ENCODE results near the gene NTM. TPM values are rescaled to one million over a fixed set of nuclear protein-coding genes. Genes with fewer than 3 reads are reported as not detected.

The NTM gene
- total RNA-seq, 1 experiment from 2014 or later, result 0.73 TPM

- Mint-ChIP-seq H3K27me3 (ENCODE audit: insufficient read depth, unreplicated experiment) (peaks cover 8% of the 10 kb centered on the region), H3K4me1 (ENCODE audit: low read depth, unreplicated experiment) (no peaks in the 10 kb centered on the region), H3K27ac (ENCODE audit: unreplicated experiment) (no peak overlapping the region), H3K4me3 (ENCODE audit: unreplicated experiment) (no peak overlapping the region), H3K36me3 (ENCODE audit: insufficient read depth, unreplicated experiment) (no peaks in the 10 kb centered on the region), H3K9me3 (ENCODE audit: unreplicated experiment) (peaks cover 10% of the 10 kb centered on the region)
- no TSS peak for BruUV-seq (replicated peaks)
- intact Hi-C loops (cut with micrococcal nuclease; ENCODE audit: unreplicated experiment), result no loop called here
- Histone ChIP-seq H3K4me3 (ENCODE audit: low read depth, low read length) (no peak overlapping the region), H3K4me1 (no peaks in the 10 kb centered on the region), H3K9me3 (0 out of 2 replicates have a peak, but pooled peaks cover 3% of the 10 kb centered on the region), H3K36me3 (ENCODE audit: control insufficient read depth, insufficient read depth, low read length) (no peaks in the 10 kb centered on the region), H3K27me3 (replicated peaks; ENCODE audit: control insufficient read depth, insufficient read depth, low read length) (no peaks in the 10 kb centered on the region)
- DNase-seq, result no peak
- POLR2A ChIA-PET, result no interaction called here
- TF ChIP-seq CTCF (IDR thresholded peaks at IDR 0.05; ENCODE audit: insufficient read depth in 1 of 2, low read depth in 1 of 2, low read length in 1 of 2, severe bottlenecking in 1 of 2, unreplicated experiment in 1 of 2), result no peak
- CTCF ChIA-PET, result no interaction called here
Observed at GRCh38 chr11:132103021-132103420, 732.6 kb downstream of the NTM start.

GRCh38 chr11:132106096-132106982 lies 735.9 kb downstream of the NTM start:
- Mint-ChIP-seq H3K27me3 (ENCODE audit: insufficient read depth, unreplicated experiment) (peaks cover 10% of the 10 kb centered on the region), H3K4me3 (ENCODE audit: unreplicated experiment) (no peak overlapping the region), H3K4me1 (ENCODE audit: low read depth, unreplicated experiment) (no peaks in the 10 kb centered on the region), H3K36me3 (ENCODE audit: insufficient read depth, unreplicated experiment) (no peaks in the 10 kb centered on the region), H3K27ac (ENCODE audit: unreplicated experiment) (no peak overlapping the region), H3K9me3 (ENCODE audit: unreplicated experiment) (peaks cover 24% of the 10 kb centered on the region)
- Histone ChIP-seq H3K9me3 (peaks cover 8% of the 10 kb centered on the region; the same call in 1 of the 2 replicates), H3K36me3 (ENCODE audit: control insufficient read depth, insufficient read depth, low read length) (no peaks in the 10 kb centered on the region), H3K4me3 (ENCODE audit: low read depth, low read length) (no peak overlapping the region), H3K27me3 (replicated peaks; ENCODE audit: control insufficient read depth, insufficient read depth, low read length) (no peaks in the 10 kb centered on the region), H3K4me1 (no peaks in the 10 kb centered on the region)
- ChIA-PET POLR2A (no interaction called here), CTCF (no interaction called here)
- intact Hi-C loops (cut with micrococcal nuclease; ENCODE audit: unreplicated experiment), result no loop called here
- BruUV-seq (replicated peaks), result no TSS peak
- TF ChIP-seq CTCF (IDR thresholded peaks at IDR 0.05; ENCODE audit: insufficient read depth in 1 of 2, low read depth in 1 of 2, low read length in 1 of 2, severe bottlenecking in 1 of 2, unreplicated experiment in 1 of 2), result no peak
- DNase-seq, result no peak

DNA sequence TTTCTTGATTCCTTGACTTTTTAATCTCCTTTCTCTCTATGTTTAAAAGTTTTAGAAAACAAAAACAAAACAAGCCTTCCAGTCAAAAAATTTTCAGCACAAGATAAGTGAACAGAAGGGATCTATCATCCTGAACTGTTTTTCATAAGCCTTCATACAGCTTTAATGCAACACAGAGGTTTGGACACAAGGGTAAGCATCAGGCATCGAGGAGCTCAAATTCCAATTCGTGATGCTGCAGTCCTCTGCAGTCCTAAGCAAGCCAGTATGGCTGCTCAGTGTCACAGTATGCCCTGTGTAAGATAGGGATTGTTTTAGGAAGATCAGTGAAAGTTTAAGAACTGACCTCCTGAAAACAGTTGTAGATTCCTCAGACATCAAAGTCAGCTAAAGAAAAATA lies 740.9 kb downstream of the NTM start:
- Mint-ChIP-seq H3K9me3 (ENCODE audit: unreplicated experiment) (peaks cover 14% of the 10 kb centered on the region), H3K4me1 (ENCODE audit: low read depth, unreplicated experiment) (no peaks in the 10 kb centered on the region), H3K27me3 (ENCODE audit: insufficient read depth, unreplicated experiment) (peaks cover 2% of the 10 kb centered on the region), H3K36me3 (ENCODE audit: insufficient read depth, unreplicated experiment) (no peaks in the 10 kb centered on the region), H3K4me3 (ENCODE audit: unreplicated experiment) (no peak overlapping the region), H3K27ac (ENCODE audit: unreplicated experiment) (no peak overlapping the region)
- Histone ChIP-seq H3K27me3 (replicated peaks; ENCODE audit: control insufficient read depth, insufficient read depth, low read length) (no peaks in the 10 kb centered on the region), H3K4me1 (no peaks in the 10 kb centered on the region), H3K36me3 (ENCODE audit: control insufficient read depth, insufficient read depth, low read length) (no peaks in the 10 kb centered on the region), H3K4me3 (ENCODE audit: low read depth, low read length) (no peak overlapping the region), H3K9me3 (peaks cover 8% of the 10 kb centered on the region)
- POLR2A ChIA-PET, result no interaction called here
- no TSS peak for BruUV-seq (replicated peaks)
- CTCF ChIA-PET, result no interaction called here
- no peak for TF ChIP-seq CTCF (IDR thresholded peaks at IDR 0.05; ENCODE audit: insufficient read depth in 1 of 2, low read depth in 1 of 2, low read length in 1 of 2, severe bottlenecking in 1 of 2, unreplicated experiment in 1 of 2)
- intact Hi-C loops (cut with micrococcal nuclease; ENCODE audit: unreplicated experiment), result no loop called here
- no peak for DNase-seq

Data from Caco-2 (cell line).